Lower lobe of right lung (tissue), 2 donors: ENCODE data around the gene KHDC4. TPM values are rescaled to one million over a fixed set of nuclear protein-coding genes. Genes with fewer than 3 reads are reported as not detected.
A peak's percentile ranks its signal among the peaks of the same experiment; 100 is the strongest.

Experiments used
- ATAC-seq, 2 donors: fragments of 200-7000 bp; cut with Tn5 transposase; one replicate each; pipeline ENCODE4 v1.9.1; 2020 to 2022; ENCODE audit warnings: mild to moderate bottlenecking in 2 of 2, moderate library complexity in 2 of 2
- DNase-seq: peaks from one replicate; pipeline ENCODE4 v3.0.0-alpha.2; 2020
- H3K27ac ChIP-seq: fragments of 200-600 bp; one replicate; pipeline ENCODE4 v1.8.0; 2022
- H3K27me3 ChIP-seq: fragments of 200-600 bp; one replicate; pipeline ENCODE4 v1.8.0; 2022; ENCODE audit warnings: low read depth
- H3K36me3 ChIP-seq: fragments of 200-600 bp; one replicate; pipeline ENCODE4 v1.8.0; 2022; ENCODE audit warnings: mild to moderate bottlenecking
- H3K4me1 ChIP-seq: fragments of 200-600 bp; one replicate; pipeline ENCODE4 v1.8.0; 2022
- H3K4me3 ChIP-seq: fragments of 200-600 bp; one replicate; pipeline ENCODE4 v1.8.0; 2022; ENCODE audit warnings: mild to moderate bottlenecking
- H3K9me3 ChIP-seq: fragments of 200-600 bp; one replicate; pipeline ENCODE4 v1.8.0; 2022
- intact Hi-C: fragments of 100-400 bp; cut with DNase I; formaldehyde crosslinking; loops from one replicate; pipeline ENCODE4 v1.11.0; 2022
- total RNA-seq: library from RNA; stranded (reverse); fragmentation: NEBNext Ultra II Directional; extraction: Animal tissue kit (Norgen Biotek cat#: 25700); gene quantifications from one replicate; pipeline ENCODE4 v1.2.1, GENCODE V29; 2021
- TF ChIP-seq, protein P1 (sequence below): fragments of 200-600 bp; IDR thresholded peaks from one replicate; pipeline ENCODE4 v1.8.0; 2022; ENCODE audit warnings: antibody characterized with exemption, mild to moderate bottlenecking
- donor health status: DM: no; HTN: yes; CAD: no; lungs with severe emphysema.

The KHDC4 gene
- total RNA-seq, 1 donor from 2014 or later, result 42.8 TPM

DNA sequence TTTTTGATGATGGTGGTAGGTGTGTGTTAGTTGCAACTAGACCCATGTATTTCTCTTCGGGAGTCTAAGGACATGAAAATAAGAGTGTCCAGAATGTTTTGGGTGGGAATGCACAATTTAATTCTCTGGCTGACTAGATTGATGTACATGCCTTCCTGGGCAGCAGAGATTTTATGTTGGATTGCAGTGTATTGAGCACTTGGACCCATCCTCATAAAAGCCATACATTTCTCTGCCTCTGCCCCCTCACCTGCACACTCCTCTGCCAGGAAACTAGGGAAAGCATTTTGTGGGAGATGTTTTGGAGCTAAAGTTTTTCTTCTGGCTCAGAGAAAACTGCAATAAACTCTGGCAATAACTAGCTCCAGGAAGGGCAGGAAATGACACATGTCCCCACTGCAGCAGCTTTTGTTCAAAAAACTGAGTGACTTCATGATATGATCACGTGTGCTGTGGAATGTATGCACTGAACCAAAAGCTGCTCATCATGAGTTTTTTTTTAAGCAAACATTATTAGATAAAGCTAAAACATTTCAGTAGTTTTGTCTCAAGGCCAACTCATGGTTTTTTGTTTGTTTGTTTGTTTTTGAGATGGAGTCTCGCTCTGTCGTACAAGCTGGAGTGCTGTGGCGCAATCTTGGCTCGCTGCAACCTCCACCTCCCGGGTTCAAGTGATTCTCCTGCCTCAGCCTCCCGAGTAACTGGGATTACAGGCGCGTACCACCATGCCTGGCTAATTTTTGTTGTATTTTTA is 40.6 kb downstream of the KHDC4 start:
- TF ChIP-seq, protein P1, sequence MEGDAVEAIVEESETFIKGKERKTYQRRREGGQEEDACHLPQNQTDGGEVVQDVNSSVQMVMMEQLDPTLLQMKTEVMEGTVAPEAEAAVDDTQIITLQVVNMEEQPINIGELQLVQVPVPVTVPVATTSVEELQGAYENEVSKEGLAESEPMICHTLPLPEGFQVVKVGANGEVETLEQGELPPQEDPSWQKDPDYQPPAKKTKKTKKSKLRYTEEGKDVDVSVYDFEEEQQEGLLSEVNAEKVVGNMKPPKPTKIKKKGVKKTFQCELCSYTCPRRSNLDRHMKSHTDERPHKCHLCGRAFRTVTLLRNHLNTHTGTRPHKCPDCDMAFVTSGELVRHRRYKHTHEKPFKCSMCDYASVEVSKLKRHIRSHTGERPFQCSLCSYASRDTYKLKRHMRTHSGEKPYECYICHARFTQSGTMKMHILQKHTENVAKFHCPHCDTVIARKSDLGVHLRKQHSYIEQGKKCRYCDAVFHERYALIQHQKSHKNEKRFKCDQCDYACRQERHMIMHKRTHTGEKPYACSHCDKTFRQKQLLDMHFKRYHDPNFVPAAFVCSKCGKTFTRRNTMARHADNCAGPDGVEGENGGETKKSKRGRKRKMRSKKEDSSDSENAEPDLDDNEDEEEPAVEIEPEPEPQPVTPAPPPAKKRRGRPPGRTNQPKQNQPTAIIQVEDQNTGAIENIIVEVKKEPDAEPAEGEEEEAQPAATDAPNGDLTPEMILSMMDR, result no peak
- H3K4me3 ChIP-seq, result no peak overlapping the region
- peaks cover 23% of the 10 kb centered on the region for H3K36me3 ChIP-seq
- H3K27me3 ChIP-seq, result no peaks in the 10 kb centered on the region
- no peaks in the 10 kb centered on the region for H3K9me3 ChIP-seq
- intact Hi-C loops, result no loop called here
- DNase-seq, result no peak
- peak; percentile 72 to 80 for ATAC-seq
- peaks cover 17% of the 10 kb centered on the region for H3K4me1 ChIP-seq
- H3K27ac ChIP-seq, result peak overlapping the region; percentile 59

DNA sequence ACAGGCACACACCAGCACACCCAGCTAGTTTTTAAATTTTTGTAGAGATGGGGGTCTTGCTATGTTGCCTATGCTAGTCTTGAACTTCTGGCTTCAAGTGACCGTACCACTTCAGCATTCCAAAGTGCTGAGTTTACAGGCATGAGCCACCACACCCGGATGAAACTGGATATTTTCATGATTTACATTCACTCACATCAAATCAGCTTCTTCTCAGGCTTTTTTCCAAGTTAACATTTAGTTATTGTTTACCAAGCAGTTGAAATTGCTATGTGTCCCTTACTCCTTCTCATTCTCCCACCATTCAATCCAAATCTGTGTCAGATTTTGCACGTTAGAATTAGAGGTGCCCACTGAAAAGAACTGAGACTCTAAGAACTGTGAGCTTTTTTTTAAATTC is 41.4 kb downstream of the KHDC4 start:
- Histone ChIP-seq H3K4me3 (no peak overlapping the region), H3K27ac (peak overlapping the region; percentile 59)
- intact Hi-C loops, result no loop called here

DNA sequence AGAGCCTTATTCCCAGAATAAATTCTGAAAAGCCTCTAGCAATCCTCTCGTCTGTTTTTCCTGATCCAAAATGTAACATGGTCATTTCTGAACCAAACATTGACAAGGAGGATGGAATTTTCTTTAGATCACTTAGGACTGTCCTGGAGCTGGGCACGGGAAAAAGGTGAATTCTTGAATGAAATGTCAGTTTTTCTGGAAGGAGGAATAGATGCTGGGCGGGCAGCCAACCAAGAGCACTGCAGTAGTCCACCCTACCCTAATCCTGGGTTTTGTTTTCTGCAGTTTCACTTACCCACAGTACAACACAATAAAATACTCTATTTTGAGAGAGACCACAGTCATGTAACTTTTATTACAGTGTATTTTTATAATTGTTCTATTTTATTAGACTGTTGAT is 44.0 kb downstream of the KHDC4 start:
- H3K4me1 ChIP-seq, result peaks cover 17% of the 10 kb centered on the region
- no peaks in the 10 kb centered on the region for H3K27me3 ChIP-seq
- H3K36me3 ChIP-seq, result no peaks in the 10 kb centered on the region
- H3K9me3 ChIP-seq, result no peaks in the 10 kb centered on the region
- no peak overlapping the region for H3K27ac ChIP-seq
- TF ChIP-seq, protein P1, result no peak
- intact Hi-C loops, result no loop called here
- H3K4me3 ChIP-seq, result no peak overlapping the region
- ATAC-seq, result no peak
- DNase-seq, result no peak

More for the DNA sequence above, 41.4 kb downstream of the KHDC4 start:
- no peak for DNase-seq
- Histone ChIP-seq H3K27me3 (no peaks in the 10 kb centered on the region), H3K36me3 (peaks cover 15% of the 10 kb centered on the region), H3K4me1 (peaks cover 17% of the 10 kb centered on the region), H3K9me3 (no peaks in the 10 kb centered on the region)
- TF ChIP-seq, protein P1, result no peak
- ATAC-seq, result peak; percentile 30 to 49

DNA sequence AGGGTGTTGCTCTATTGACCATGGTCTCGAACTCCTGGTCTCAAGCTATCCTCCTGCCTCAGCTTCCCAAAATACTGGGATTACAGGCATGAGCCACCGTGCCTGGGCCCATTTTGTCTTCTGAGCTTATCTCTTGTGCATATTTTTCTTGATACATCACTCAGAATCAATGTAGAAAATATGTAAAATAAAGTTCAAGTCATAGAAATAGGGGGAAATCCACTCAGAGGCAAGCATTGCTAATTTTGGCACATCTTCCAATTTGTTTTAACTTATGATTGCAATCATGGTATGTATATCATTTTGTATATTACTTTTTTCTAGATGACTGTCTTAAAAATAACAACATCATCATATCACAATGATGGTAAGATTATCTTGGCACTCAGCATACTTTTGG is 44.6 kb downstream of the KHDC4 start:
- intact Hi-C loops, result no loop called here
- no peak for ATAC-seq
- peaks cover 17% of the 10 kb centered on the region for H3K4me1 ChIP-seq
- H3K27ac ChIP-seq, result no peak overlapping the region
- no peaks in the 10 kb centered on the region for H3K36me3 ChIP-seq
- no peak for DNase-seq
- H3K9me3 ChIP-seq, result no peaks in the 10 kb centered on the region
- H3K27me3 ChIP-seq, result no peaks in the 10 kb centered on the region
- no peak overlapping the region for H3K4me3 ChIP-seq
- TF ChIP-seq, protein P1, result no peak

DNA sequence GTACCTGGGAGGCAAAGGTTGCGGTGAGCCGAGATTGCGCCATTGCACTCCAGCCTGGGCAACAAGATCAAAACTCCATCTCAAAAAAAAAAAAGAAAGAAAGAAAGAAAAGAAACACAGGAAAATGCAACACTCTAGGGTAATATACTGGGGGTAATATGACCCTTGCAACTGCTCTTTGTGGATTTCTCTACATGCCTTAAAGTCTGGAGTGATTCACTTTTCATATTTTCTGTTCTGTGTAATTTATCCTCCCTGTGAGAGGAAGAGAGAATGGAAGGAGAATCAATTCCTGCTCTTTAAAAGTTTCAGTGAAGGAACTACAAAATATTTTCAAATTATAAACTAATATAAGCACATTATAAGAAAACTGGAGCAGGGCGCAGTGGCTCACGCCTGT is 45.7 kb downstream of the KHDC4 start:
- H3K4me1 ChIP-seq, result peaks cover 10% of the 10 kb centered on the region
- ATAC-seq (no peak), DNase-seq (no peak)
- no peaks in the 10 kb centered on the region for H3K27me3 ChIP-seq
- no peaks in the 10 kb centered on the region for H3K9me3 ChIP-seq
- intact Hi-C loops, result no loop called here
- no peak overlapping the region for H3K4me3 ChIP-seq
- no peak overlapping the region for H3K27ac ChIP-seq
- H3K36me3 ChIP-seq, result no peaks in the 10 kb centered on the region
- TF ChIP-seq, protein P1, result no peak
